K562 (cell line): ENCODE results near the gene ZBTB20. TPM values are rescaled to one million over a fixed set of nuclear protein-coding genes. Genes with fewer than 3 reads are reported as not detected.

Experiments
- ATAC-seq: fragments of 200-7000 bp; cut with Tn5 transposase; 3 replicates; pipeline ENCODE4 v1.9.1; 2020; ENCODE audit warnings: moderate library complexity
- BruUV-seq: library from RNA; stranded (reverse); fragments of 400-500 nt; replicated peaks from 2 replicates; lab custom pipeline; 2021; lab: Mats Ljungman, UMichigan
- CTCF ChIA-PET: fragments of 300-600 bp; formaldehyde crosslinking; extraction: SDS; loops from one replicate; lab custom pipeline; 2021; ENCODE audit warnings: low intra/inter-chr PET ratio; lab: Yijun Ruan, JAX
- POLR2A ChIA-PET: fragments of 300-600, 350-650 bp; sonication (Branson Sonifier 250); formaldehyde crosslinking; extraction: SDS; loops from one replicate; lab custom pipeline; 2021; ENCODE audit warnings: antibody characterized with exemption, inconsistent platforms; lab: Yijun Ruan, JAX
- DNase-seq, 4 experiments: peaks; one replicate each; pipeline versions ENCODE4 v3.0.0 to v3.0.0-alpha.2; 2011 to 2018; ENCODE audit warnings: low spot score in 3 of 4, mixed read lengths in 3 of 4; ENCODE audit errors: extremely low read depth in 1 of 4
- FAIRE-seq: peaks from 2 replicates; lab custom pipeline; 2011; peaks lifted over from hg19 to GRCh38; lab: Jason Lieb, UNC
- H2AFZ ChIP-seq: 2 replicates; pipeline ENCODE4 v1.6.0; 2011; ENCODE audit warnings: low read depth, low read length, control low read depth, inconsistent platforms
- H3K27ac ChIP-seq: fragments of 200-600 bp; 3 replicates; pipeline ENCODE4 v1.8.0; 2011; ENCODE audit warnings: low read depth, mild to moderate bottlenecking, control low read depth, inconsistent platforms, low read length, moderate library complexity, mixed read lengths; ENCODE audit errors: extremely low read depth
- H3K27me3 ChIP-seq, 2 experiments: fragments of 300-600 bp in 1 of 2; 2 replicates in 1 of 2; 3 replicates in 1 of 2; pipeline versions ENCODE4 v1.6.0 to v1.8.0; 2011; ENCODE audit warnings: inconsistent platforms in 2 of 2, low read length in 2 of 2, mild to moderate bottlenecking in 1 of 2, mixed read lengths in 1 of 2, moderate library complexity in 1 of 2; ENCODE audit not compliant: control insufficient read depth in 2 of 2, insufficient read depth in 2 of 2
- H3K36me3 ChIP-seq: fragments of 300-600 bp; 3 replicates; pipeline ENCODE4 v1.8.0; 2011; ENCODE audit warnings: mild to moderate bottlenecking, low read length, inconsistent platforms; ENCODE audit not compliant: control insufficient read depth, insufficient read depth
- H3K4me1 ChIP-seq, 2 experiments: fragments of 200-600 bp in 1 of 2; replicated peaks in 1 of 2; 2 replicates in 1 of 2; 3 replicates in 1 of 2; pipeline versions ENCODE4 v1.5.1 to v1.8.0; 2011; ENCODE audit warnings: inconsistent platforms in 2 of 2, low read length in 2 of 2, mild to moderate bottlenecking in 1 of 2, mixed read lengths in 1 of 2, moderate library complexity in 1 of 2; ENCODE audit not compliant: control insufficient read depth in 2 of 2, insufficient read depth in 2 of 2
- H3K4me2 ChIP-seq: 2 replicates; pipeline ENCODE4 v1.6.1; 2011; ENCODE audit warnings: low read length, control low read depth, inconsistent platforms, mixed read lengths; ENCODE audit not compliant: insufficient read depth
- H3K4me3 ChIP-seq: fragments of 200-600 bp; sonication (generic), shearing (Covaris generic); 2 replicates; pipeline ENCODE4 v1.5.1; 2016; ENCODE audit warnings: control low read depth, inconsistent platforms
- H3K79me2 ChIP-seq: fragments of 200-600 bp; 3 replicates; pipeline ENCODE4 v1.8.0; 2011; ENCODE audit warnings: low read length, inconsistent platforms; ENCODE audit not compliant: control insufficient read depth, insufficient read depth
- H3K9ac ChIP-seq, 2 experiments: 2 replicates each; pipeline versions ENCODE4 v1.6.0 to v1.6.1; 2011; ENCODE audit warnings: low read depth in 2 of 2, low read length in 2 of 2, control low read depth in 1 of 2, inconsistent platforms in 1 of 2, mild to moderate bottlenecking in 1 of 2, mixed read lengths in 1 of 2; ENCODE audit not compliant: insufficient read depth in 1 of 2
- H3K9me1 ChIP-seq: one replicate; pipeline ENCODE4 v1.6.0; 2011; ENCODE audit warnings: inconsistent platforms, mild to moderate bottlenecking, low read length, moderate library complexity; ENCODE audit not compliant: control insufficient read depth, insufficient read depth
- H3K9me3 ChIP-seq: replicated peaks from 2 replicates; pipeline ENCODE4 v1.5.1; 2011; ENCODE audit warnings: low read depth, low read length, inconsistent platforms; ENCODE audit not compliant: control insufficient read depth, insufficient read depth
- H4K20me1 ChIP-seq: replicated peaks from 2 replicates; pipeline ENCODE4 v1.6.1; 2011; ENCODE audit warnings: low read length, inconsistent platforms, mixed read lengths; ENCODE audit not compliant: control insufficient read depth, insufficient read depth
- CBX5 ChIP-seq: IDR thresholded peaks from 2 replicates; pipeline ENCODE4 v1.6.1; 2014; ENCODE audit warnings: low read depth, borderline replicate concordance
- CHCHD3 ChIP-seq: fragments of 250-450 bp; sonication (Bioruptor Pico); IDR thresholded peaks from 2 replicates; pipeline ENCODE4 v2.1.2; 2022; ENCODE audit warnings: mild to moderate bottlenecking
- CHD2 ChIP-seq: IDR thresholded peaks from 2 replicates; pipeline ENCODE4 v1.6.1; 2011; ENCODE audit warnings: low read depth, low read length
- CSDE1 ChIP-seq, 2 experiments: fragments of 450-650 bp; IDR thresholded peaks; 2 replicates each; pipeline ENCODE4 v1.6.1; 2016; ENCODE audit warnings: mild to moderate bottlenecking in 1 of 2
- EP400 ChIP-seq: fragments of 450-650 bp; IDR thresholded peaks from 2 replicates; pipeline ENCODE4 v1.6.1; 2017; ENCODE audit warnings: antibody characterized with exemption, mild to moderate bottlenecking, moderate library complexity
- GATAD2A ChIP-seq: fragments of 450-650 bp; IDR thresholded peaks from 2 replicates; pipeline ENCODE4 v1.6.1; 2017
- HNRNPK ChIP-seq: fragments of 200-400 bp; formaldehyde crosslinking; IDR thresholded peaks from one replicate; pipeline ENCODE4 v1.6.1; 2018; ENCODE audit warnings: mild to moderate bottlenecking, low read depth, low read length; ENCODE audit not compliant: poor library complexity, severe bottlenecking
- MTA3 ChIP-seq: fragments of 450-650 bp; formaldehyde crosslinking; IDR thresholded peaks from 2 replicates; pipeline ENCODE4 v1.6.1; 2017; ENCODE audit warnings: mild to moderate bottlenecking, borderline replicate concordance
- MTF1 ChIP-seq: fragments of 250-450 bp; sonication (Bioruptor Pico); IDR thresholded peaks from 2 replicates; pipeline ENCODE4 v1.9.0; 2021; ENCODE audit warnings: moderate library complexity, mild to moderate bottlenecking, inconsistent platforms, borderline replicate concordance
- NBN ChIP-seq: fragments of 450-650 bp; IDR thresholded peaks from 2 replicates; pipeline ENCODE4 v1.6.1; 2016; ENCODE audit warnings: low read depth, mild to moderate bottlenecking
- PHB2 ChIP-seq: fragments of 450-650 bp; IDR thresholded peaks from 2 replicates; pipeline ENCODE4 v1.6.1; 2017; ENCODE audit warnings: low read depth
- TOE1 ChIP-seq, 2 experiments: fragments of 450-650 bp in 1 of 2; sonication (generic) in 1 of 2; formaldehyde crosslinking in 1 of 2; IDR thresholded peaks; 2 replicates each; pipeline versions ENCODE4 v1.7.1 to v1.8.0; 2016 to 2022; ENCODE audit warnings: borderline replicate concordance in 2 of 2, mild to moderate bottlenecking in 2 of 2, antibody characterized with exemption in 1 of 2, inconsistent platforms in 1 of 2, low read depth in 1 of 2, missing genetic modification reagents in 1 of 2, moderate library complexity in 1 of 2
- ZNF121 ChIP-seq: sonication (generic); formaldehyde crosslinking; conservative IDR thresholded peaks from 2 replicates; pipeline ENCODE4 v1.8.0; 2022; ENCODE audit warnings: missing genetic modification reagents
- ZNF197 ChIP-seq: fragments of 200-800 bp; sonication (Bioruptor generic); IDR thresholded peaks from 2 replicates; pipeline ENCODE4 v1.6.1; 2016; ENCODE audit warnings: low read depth, missing genetic modification characterization, missing compliant biosample characterization
- ZNF707 ChIP-seq: fragments of 250-450 bp; sonication (Bioruptor Pico); conservative IDR thresholded peaks from 2 replicates; pipeline ENCODE4 v1.8.0; 2022; ENCODE audit warnings: inconsistent platforms, mild to moderate bottlenecking, moderate library complexity
- WGBS: fragments of 100-300 bp; shearing (Covaris generic); methylation state at CpG from one replicate; pipeline ENCODE4 v1.1.6; 2016; ENCODE audit warnings: low coverage, mixed read lengths; ENCODE audit not compliant: insufficient coverage; ENCODE audit errors: missing lambda C conversion rate; 5-methylcytosine and 5-hydroxymethylcytosine counted together
- in situ Hi-C: fragments of 300-500 bp; cut with MboI; formaldehyde crosslinking; loops from 4 replicates; pipeline ENCODE4 v1.15.0; 2018; ENCODE audit warnings: inconsistent platforms, mixed read lengths
- intact Hi-C: fragments of 100-400 bp; cut with micrococcal nuclease; formaldehyde crosslinking; loops from 2 replicates; pipeline ENCODE4 v1.14.2; 2022
- polyA plus RNA-seq, 8 experiments: library from polyadenylated mRNA; depleted of rRNA in 4 of 8; stranded (reverse) in 5 of 8; unstranded in 3 of 8; fragments of >200 nt; fragmentation: Nextera tagmentation in 2 of 8; fragmentation: Illumina TruSeq in 1 of 8; extraction: Ambion mirVana in 2 of 8; extraction: Trizol in 1 of 8; gene quantifications; 2 replicates each; pipeline versions ENCODE4 v1.2.1 to v1.2.3, GENCODE V29; 2011 to 2014; ENCODE audit warnings: inconsistent platforms in 1 of 8, missing spikeins in 1 of 8
- total RNA-seq, 7 experiments: library from RNA; depleted of rRNA in 6 of 7; stranded (reverse); fragments of >200 nt in 6 of 7; fragmentation: Illumina TruSeq in 2 of 7; extraction: Trizol in 2 of 7; gene quantifications; 2 replicates each; pipeline versions ENCODE4 v1.2.1 to v1.2.3, GENCODE V29; 2011 to 2021; ENCODE audit warnings: low replicate concordance in 1 of 7
- TF ChIP-seq, protein P1 (sequence below): fragments of 450-650 bp; formaldehyde crosslinking; IDR thresholded peaks from 2 replicates; pipeline ENCODE4 v1.4.0; 2020; ENCODE audit warnings: mild to moderate bottlenecking
- TF ChIP-seq, protein P2 (sequence below): sonication (generic); formaldehyde crosslinking; IDR thresholded peaks from 2 replicates; pipeline ENCODE4 v1.9.0; 2022; ENCODE audit warnings: mild to moderate bottlenecking, missing genetic modification reagents
- TF ChIP-seq, protein P3 (sequence below), 2 experiments: fragments of 450-650 bp; IDR thresholded peaks; 2 replicates each; pipeline ENCODE4 v1.6.1; 2016

ZBTB20 gene
- total and polyA plus RNA-seq, 9 of the 15 experiments (the other 6 are each of a cell fraction or from before 2014, with no cell fraction given): 0.17 to 1.7 (median 0.45) TPM

DNA sequence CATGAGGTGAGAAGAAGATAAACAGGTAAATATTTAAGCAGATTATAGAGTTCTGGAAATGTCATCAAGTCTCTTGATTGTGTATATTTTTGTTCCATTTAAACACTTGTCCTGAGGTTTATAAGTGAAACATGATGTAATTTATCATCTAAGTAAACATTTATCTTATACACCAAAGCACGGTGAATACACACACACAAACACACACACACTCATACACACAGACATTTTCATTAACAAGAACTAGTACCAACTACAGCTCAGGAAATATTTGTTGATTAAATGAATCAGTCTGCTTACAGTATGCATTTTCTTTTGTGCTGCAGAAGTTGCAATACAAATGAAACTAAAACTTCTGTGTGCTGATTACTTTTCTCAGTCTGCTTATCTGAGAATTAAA lies 357.3 kb downstream of the ZBTB20 start (continued):
- TF ChIP-seq, protein P1, sequence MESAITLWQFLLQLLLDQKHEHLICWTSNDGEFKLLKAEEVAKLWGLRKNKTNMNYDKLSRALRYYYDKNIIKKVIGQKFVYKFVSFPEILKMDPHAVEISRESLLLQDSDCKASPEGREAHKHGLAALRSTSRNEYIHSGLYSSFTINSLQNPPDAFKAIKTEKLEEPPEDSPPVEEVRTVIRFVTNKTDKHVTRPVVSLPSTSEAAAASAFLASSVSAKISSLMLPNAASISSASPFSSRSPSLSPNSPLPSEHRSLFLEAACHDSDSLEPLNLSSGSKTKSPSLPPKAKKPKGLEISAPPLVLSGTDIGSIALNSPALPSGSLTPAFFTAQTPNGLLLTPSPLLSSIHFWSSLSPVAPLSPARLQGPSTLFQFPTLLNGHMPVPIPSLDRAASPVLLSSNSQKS (CRISPR knock-in tag): no peak

DNA sequence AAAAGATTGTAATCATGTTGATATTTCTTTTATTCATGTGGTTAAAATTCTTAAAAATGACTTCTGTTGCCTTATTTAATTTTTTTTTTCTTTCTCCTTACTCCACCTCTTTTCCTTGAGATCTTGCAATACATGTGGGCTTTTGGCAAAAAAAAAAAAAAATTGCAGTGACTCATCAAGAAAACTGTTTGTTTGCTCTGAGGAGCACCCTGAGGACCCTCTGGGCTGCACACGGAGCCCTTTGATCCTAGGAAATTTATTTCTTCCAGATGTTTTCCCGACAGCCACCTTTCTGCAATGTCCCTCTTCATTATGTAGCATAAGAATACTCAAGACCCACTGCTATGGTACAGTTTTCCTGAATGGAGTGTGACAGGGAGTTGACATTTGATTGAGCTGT lies 371.7 kb downstream of the ZBTB20 start:
- H3K79me2 ChIP-seq: no peaks in the 10 kb centered on the region
- DNase-seq (no peak), FAIRE-seq (no peak), ATAC-seq (no peak)
- no TSS peak for BruUV-seq
- H3K4me2 ChIP-seq: no peak overlapping the region
- no peak overlapping the region for H2AFZ ChIP-seq
- no peak overlapping the region for H3K9ac ChIP-seq
- POLR2A ChIA-PET: no interaction called here
- H3K27ac ChIP-seq: no peak overlapping the region
- no peaks in the 10 kb centered on the region for H3K9me1 ChIP-seq
- H3K4me3 ChIP-seq: no peak overlapping the region
- no peaks in the 10 kb centered on the region for H3K4me1 ChIP-seq
- 0% methylated on average over 2 of the region's 2 CpGs for WGBS
- in situ Hi-C loops: no loop called here
- no peaks in the 10 kb centered on the region for H3K9me3 ChIP-seq
- no peaks in the 10 kb centered on the region for H3K36me3 ChIP-seq
- intact Hi-C loops: no loop called here
- CTCF ChIA-PET: no interaction called here
- no peaks in the 10 kb centered on the region for H3K27me3 ChIP-seq
- H4K20me1 ChIP-seq: no peaks in the 10 kb centered on the region
- TF ChIP-seq MTA3: no peak
- TF ChIP-seq PHB2: no peak
- TF ChIP-seq, protein P2, sequence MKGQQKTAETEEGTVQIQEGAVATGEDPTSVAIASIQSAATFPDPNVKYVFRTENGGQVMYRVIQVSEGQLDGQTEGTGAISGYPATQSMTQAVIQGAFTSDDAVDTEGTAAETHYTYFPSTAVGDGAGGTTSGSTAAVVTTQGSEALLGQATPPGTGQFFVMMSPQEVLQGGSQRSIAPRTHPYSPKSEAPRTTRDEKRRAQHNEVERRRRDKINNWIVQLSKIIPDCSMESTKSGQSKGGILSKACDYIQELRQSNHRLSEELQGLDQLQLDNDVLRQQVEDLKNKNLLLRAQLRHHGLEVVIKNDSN: no peak
- TF ChIP-seq EP400: no peak
- no peak for TF ChIP-seq CSDE1 (IDR thresholded peaks at IDR 0.05)
- no peak for TF ChIP-seq CHD2
- no peak for TF ChIP-seq CHCHD3 (CRISPR knock-in tag)
- no peak for TF ChIP-seq MTF1 (CRISPR knock-in tag)
- no peak for TF ChIP-seq GATAD2A
- no peak for TF ChIP-seq TOE1 (IDR thresholded peaks at IDR 0.05; ENCODE audit: borderline replicate concordance)
- no peak for TF ChIP-seq TOE1 (CRISPR knock-in tag; IDR thresholded peaks at IDR 0.05; ENCODE audit: borderline replicate concordance, low read depth)
- TF ChIP-seq, protein P3, sequence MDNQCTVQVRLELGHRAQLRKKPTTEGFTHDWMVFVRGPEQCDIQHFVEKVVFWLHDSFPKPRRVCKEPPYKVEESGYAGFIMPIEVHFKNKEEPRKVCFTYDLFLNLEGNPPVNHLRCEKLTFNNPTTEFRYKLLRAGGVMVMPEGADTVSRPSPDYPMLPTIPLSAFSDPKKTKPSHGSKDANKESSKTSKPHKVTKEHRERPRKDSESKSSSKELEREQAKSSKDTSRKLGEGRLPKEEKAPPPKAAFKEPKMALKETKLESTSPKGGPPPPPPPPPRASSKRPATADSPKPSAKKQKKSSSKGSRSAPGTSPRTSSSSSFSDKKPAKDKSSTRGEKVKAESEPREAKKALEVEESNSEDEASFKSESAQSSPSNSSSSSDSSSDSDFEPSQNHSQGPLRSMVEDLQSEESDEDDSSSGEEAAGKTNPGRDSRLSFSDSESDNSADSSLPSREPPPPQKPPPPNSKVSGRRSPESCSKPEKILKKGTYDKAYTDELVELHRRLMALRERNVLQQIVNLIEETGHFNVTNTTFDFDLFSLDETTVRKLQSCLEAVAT (IDR thresholded peaks at IDR 0.05): no peak
- TF ChIP-seq CBX5: no peak
- no peak for TF ChIP-seq ZNF121 (CRISPR knock-in tag)
- no peak for TF ChIP-seq ZNF197 (CRISPR knock-in tag)
- no peak for TF ChIP-seq NBN
- no peak for TF ChIP-seq ZNF707
- TF ChIP-seq HNRNPK: no peak
